NCI-H69 (cell line): Measurements from ENCODE around the gene TEX54.
"Not testable (repeated sequence)": the region's sequence is repeated elsewhere in the genome, so short reads cannot be mapped to it uniquely, and the experiment has no call there.

ENCODE experiments used
- DNase-seq: peaks from one replicate; lab custom pipeline; 2025; lab: John Stamatoyannopoulos, UW

The TEX54 gene

DNA sequence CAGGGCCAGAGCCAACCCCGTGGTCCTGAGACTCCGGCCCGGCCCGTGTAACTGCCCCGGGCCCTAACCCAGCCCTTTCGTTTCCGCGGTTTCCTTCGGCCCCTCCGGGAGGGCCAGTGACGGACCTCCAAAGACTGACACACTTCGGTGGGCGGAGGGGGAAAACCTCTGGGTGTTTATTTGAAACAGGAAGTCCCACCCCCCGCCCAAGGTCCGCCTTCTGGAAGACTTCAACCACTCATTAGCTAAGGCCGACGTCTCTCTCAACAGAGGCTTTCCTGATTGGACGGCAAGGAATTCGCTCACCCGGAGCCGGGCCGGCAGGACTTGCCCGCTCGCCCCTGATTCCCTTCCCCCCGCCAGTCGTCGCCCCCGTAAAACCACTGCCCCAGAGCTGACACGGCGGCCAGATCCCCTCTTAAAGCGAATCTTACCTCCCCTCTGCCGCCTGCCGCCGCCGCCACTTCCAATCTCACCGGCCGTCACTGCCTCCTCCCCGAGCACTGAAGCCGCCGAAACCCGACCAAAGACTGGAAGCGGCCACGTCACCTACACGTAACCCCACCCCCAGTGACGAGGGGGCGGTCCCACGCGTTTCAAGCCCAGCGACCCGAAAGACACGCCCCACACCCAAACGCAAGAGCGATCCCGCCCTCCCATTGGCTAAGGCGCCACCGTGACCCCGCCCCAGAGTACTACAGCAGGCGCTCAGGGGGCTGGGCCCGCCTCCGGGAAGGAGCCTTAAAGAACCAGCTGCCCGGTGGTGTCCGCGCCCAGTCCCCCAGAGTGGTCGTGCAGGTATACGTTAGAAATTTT lies 913 bp downstream of the TEX54 start, which contains the start of gene STX5:
Gene STX5, minus strand, starts transcription at position 532 of the 816 bp plus-strand sequence. CDS start 808 bp downstream, outside the sequence.
- DNase-seq, result peak; percentile 99

DNA sequence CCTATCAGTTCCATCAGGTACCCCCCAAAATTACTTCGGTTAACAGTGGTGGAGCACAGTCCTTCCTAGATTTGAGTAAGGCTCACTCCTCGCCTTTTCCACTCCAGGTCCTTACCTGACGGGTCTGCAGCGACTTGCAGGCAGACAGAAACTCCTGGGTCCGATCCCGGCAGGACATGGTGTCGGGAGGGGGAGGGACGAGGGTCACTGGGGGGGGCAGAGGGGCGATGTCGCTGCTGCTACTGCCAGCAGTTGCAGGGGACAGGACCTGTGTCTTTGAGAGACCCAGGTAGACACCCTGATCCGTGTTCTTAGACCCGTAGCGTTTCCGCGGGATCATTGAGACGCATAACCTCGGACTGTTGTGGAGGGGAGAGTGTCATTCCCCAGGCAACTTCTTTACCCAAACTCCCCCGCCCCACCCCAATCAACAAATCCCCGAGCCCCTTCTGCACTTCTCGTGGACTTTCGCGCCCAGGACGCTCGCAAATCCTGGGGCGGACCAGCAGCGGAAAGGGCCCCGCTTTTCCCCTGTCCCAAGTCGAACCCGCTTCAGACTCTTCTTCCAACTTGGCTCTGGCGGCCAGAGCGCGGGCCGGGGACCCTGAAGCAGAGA lies 1.6 kb downstream of the TEX54 start:
- peak; percentile 83 for DNase-seq

DNA sequence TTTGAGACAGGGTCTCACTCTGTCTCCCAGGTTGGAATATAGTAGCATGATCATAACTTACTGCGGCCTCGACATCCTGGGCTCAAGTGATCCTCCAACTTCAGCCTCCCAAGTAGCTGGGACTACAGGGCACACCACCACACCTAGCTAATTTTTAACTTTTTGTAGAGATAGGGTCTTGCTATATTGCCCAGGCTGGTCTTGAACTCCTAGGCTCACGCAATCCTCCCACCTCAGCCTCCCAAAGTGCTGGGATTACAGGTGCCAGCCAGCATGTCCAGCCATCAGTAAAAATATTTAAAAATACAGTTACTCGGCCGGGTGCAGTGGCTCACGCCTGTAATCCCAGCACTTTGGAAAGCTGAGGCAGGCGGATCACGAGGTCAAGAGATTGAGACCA lies 4.5 kb downstream of the TEX54 start:
- DNase-seq, result not testable (repeated sequence)

DNA sequence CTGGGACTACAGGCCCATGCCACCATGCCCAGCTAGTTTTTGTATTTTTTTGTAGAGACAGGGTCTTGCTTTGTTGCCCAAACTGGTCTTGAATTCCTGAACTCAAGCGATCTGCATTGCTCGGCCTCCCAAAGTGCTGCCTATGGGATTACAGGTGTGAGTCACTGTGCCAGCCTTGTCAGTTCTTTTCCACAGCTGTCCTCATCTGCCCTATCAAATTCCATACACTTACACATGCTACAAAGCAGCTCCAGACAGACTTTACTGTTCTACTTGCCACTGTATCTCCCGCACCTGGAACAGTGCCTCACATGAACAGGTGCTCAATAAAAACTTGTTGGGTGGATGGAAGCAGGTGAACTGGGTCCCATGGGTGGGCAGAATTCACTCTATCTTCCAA lies 9.0 kb downstream of the TEX54 start:
- DNase-seq, result no peak

GRCh38 chr11:62817129-62817528 lies 15.5 kb downstream of the TEX54 start:
- DNase-seq, result no peak

- no peak for DNase-seq
Observed at GRCh38 chr11:62816557-62816956, 16.1 kb downstream of the TEX54 start.

DNA sequence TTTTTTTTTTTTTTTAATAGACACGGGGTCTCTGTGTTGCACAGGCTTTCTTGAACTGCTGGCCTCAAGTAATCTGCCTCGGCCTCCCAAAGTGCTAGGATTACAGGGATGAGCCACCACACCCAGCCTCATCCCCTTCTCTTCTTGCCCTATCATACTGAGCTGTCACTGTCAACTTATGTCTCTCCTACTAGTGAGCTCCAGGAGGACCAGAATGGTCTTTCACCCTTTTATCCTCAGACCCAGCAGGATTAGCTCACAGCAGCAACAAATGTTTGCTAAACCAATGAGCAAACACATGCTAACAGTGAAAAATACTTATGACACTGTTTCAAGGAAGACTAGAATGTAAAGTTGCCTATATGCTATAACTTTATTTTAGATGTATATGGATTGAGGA lies 21.0 kb downstream of the TEX54 start:
- DNase-seq, result no peak

GRCh38 chr11:62810748-62811147 lies 21.9 kb downstream of the TEX54 start:
- DNase-seq, result no peak

DNA sequence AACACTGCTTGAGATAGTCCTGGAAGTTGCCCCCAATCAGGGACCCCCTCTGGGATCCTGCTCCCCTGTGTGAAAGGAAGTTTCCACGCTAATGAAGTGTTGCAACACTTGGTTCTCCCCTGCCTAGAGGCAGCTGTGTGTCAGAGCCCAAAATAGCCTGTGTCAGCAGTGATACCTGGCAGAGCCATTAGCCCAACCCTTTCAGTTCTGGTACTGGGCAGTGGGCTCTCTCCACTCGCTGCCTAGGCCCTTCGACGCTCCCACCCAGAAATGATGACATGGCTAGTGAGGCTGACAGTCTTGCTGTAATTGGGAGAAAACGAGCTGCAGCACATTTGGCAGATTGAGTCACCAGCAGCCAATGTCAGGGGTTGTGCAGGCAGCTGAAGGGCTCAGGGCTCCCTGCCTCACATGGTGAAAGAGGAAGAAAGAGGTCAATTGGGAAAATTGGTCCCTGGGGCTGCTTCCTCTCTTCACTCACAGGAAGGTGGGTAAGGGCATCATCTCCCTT lies 26.0 kb downstream of the TEX54 start:
- no peak for DNase-seq

GRCh38 chr11:62805961-62806441 lies 26.6 kb downstream of the TEX54 start:
- DNase-seq, result peak; percentile 70

GRCh38 chr11:62805076-62805892 lies 27.4 kb downstream of the TEX54 start, which contains the start of gene NXF1:
TSS of gene NXF1 (minus strand) at chr11:62805440. CDS start at chr11:62805356, 84 bp downstream.
- peak; percentile 97 for DNase-seq

- peak; percentile 44 for DNase-seq
Observed at GRCh38 chr11:62804310-62805075, 28.1 kb downstream of the TEX54 start.

DNA sequence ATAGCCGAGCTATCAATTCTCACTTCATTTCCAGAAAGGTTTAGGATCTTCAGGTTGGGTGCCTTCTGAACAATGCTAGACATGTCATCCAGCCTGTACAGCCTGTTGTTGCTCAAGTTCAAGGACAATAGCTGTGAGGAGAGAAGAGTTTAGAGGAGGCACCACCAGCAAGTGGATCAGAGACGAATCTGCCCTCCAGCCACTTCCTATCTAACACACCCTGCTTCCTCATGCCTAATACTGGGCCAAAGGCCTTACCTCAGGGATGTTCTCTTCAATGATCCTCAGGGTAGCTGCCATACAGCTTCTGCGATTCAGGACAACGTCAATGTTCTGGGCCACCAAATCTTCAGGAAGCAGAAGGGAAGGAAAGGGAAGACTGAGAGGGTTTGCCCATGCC lies 31.6 kb downstream of the TEX54 start:
- DNase-seq, result no peak

GRCh38 chr11:62799486-62799885 lies 33.2 kb downstream of the TEX54 start:
- DNase-seq, result no peak

GRCh38 chr11:62796281-62796680 lies 36.4 kb downstream of the TEX54 start:
- no peak for DNase-seq

GRCh38 chr11:62794201-62794775 lies 38.4 kb downstream of the TEX54 start:
- no peak for DNase-seq

DNA sequence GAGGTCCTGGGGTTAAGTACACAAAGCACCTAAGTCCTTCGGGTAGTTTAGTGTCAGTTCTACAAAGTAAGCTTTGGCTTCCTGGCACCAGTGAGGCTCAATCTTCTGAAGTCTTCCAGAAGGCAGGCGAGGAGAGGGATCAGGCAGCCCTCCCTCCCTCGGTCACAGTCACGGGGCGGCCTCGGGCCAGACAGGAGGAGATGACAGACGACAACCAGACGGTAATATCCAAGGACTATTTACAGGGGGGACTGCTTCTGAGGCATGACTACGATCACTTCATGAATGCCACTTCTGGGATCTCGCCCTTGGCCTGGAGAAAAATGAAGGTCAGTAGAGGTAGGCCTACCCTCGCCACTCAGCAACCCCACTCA lies 40.5 kb downstream of the TEX54 start:
- no peak for DNase-seq

DNA sequence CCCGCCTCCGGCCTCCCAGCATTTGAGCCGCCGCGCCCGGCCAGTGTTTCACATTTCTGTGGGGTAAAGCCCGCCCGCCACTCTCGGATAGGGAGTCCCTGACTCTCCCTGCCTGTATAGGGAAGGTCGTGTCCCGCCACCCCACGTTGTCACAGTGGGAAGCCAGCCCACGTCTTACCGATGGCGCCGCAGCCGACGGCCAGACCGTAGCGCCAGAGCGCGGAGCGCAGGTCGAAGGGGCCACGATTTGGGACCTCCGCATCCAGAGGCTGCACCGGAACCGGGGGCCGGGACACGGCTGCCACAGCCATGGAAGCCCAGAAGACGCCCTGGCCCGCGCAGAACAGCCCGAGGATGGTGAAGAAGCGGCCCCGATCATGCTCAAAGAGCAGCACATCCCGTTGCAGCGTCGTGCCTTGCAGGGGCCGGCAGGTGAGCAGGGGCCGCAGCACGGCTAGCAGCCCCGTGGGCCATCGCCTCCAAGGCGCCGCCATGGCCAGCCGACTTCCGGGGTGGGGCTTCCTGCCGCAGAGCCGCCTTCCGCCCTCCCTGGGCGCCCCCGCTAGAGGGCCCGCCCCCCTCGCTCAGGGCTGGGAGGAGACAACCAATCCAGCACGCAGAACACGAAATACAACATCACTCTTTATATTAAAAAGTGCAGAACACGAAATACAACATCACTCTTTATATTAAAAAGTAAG lies 41.0 kb downstream of the TEX54 start, which contains the start of gene TMEM223:
Gene TMEM223, minus strand, starts transcription at position 506 of the 701 bp plus-strand sequence. Its CDS starts 12 bp downstream, at position 494.
- peak; percentile 90 for DNase-seq

GRCh38 chr11:62789576-62789975 lies 43.1 kb downstream of the TEX54 start:
- no peak for DNase-seq

DNA sequence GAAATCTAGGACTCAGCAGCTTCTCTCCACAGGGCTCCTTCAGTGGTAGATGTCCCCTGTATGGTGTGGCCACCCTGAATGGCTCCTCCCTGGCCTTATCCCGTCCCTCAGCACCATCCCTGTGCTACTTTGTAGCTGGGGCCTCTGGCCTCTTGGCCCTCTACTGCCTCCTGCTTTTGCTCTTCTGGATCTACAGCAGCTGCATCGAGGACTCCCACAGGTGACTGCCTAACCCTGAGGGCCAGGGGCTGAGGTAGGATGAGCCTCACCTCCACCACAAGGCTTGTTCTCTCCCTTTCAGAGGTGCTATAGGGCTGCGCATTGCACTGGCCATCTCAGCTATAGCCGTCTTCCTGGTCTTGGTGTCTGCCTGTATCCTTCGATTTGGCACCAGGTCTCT lies 43.6 kb downstream of the TEX54 start:
- peak; percentile 29 for DNase-seq
